HG03175 (cell line): ENCODE measurements around the gene CDC25C.

ENCODE experiments used
- ATAC-seq: cut with Tn5 transposase; IDR thresholded peaks from one replicate; pipeline ENCODE4 v1.9.1; 2021; ENCODE audit warnings: mild to moderate bottlenecking, moderate library complexity; ENCODE audit not compliant: unreplicated experiment

The CDC25C gene

DNA sequence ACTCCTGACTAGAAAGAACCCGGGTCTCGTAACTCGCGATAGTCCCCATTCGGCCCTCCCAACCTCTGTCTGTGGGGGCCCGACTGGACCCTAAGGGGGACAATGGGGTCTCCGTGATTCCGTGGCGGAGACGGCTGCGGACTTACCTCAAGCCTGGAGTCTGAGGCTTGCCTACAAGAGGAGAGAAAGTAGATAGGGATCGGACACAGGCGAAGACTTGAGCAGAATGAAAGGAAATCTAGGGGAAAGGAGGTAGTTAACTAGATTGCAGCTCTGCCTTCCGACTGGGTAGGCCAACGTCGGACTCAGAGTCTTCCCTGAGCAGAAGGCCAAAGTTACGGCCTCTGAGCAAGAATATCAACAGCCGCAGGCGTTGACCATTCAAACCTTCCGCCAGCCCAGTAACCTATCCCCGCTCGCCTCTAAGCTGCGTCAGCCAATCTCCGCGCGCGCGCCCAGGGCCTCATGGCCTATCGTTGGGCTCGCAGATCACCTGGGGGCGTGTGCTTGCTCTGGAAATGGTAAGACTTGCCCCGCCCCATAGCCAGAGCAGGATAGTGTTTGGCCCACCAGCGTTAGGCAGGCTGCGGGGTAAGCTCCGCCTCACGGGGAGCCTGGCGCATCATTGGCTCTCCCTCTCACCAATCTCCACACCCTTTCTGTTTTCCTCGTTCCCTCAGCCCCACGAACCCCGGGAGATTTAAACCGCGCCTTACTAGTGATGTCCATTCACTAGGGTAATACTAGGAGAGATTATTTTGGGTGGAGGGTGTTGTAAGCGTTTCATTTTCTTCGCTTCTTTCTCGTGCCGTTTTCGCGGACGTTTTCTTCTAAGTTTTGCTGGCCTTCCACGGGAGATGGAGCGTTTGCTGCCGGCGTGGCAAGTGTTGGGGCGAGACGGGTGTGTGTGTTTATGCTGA lies at the start of gene CDC25C:
Gene CDC25C (minus strand): TSS at position 356 of the 920 bp plus-strand sequence. CDS start 624 bp downstream, outside the sequence.
- peak; percentile 99 for ATAC-seq

DNA sequence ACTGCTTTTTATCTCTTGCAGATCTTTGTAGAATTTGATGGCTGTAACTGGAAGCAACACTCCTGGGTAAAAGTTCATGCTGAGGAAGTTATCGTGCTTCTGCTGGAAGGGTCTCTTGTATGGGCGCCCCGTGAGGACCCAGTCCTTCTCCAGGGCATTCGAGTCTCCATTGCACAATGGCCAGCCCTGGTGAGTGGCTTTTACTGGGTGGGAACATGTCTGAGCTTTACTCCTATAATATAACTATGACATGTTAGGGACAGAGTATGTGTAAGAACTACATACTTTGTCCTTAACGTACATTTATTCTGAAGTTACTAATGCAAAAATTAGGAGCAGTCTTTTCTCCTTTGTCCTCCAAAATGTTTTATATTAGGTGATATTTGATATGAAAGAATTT lies 41.0 kb upstream of the CDC25C start:
- ATAC-seq, result no peak

DNA sequence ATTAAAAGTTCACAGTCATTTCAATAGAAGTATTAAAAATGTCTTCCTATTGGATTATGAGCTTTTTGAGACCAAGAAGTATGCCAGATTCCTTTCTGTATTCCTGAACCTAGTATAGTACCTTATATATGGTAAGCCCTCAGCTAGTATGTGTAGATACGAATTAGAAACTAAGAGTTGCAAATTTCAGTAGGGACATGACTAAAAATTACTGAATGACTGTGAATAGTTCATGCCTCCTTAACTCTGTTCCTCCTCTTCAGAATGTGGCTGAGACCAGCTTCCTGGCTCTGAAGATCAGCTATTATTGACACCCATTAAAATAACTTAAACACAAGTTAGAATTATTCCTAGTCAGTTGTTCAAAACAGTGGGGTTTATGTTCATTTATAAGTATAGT lies 40.6 kb upstream of the CDC25C start:
- ATAC-seq, result no peak

DNA sequence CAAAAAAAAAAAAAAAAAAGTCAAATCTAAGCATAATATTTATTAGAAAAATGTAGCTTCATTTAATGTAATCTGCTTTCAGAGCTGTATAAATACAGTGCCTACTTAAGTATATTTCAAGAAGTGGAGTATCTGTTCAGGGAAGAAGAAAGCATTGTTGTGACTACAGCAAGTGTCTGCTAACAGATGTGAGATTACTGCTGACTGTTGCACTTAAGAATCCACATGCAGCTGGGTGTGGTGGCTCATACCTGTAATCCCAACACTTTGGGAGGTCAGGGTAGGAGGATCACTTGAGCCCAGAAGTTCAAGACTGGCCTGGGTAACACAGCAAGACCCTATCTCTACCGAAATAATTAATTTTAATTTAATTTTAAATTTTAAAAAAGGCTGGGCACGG lies 39.9 kb upstream of the CDC25C start:
- no peak for ATAC-seq

DNA sequence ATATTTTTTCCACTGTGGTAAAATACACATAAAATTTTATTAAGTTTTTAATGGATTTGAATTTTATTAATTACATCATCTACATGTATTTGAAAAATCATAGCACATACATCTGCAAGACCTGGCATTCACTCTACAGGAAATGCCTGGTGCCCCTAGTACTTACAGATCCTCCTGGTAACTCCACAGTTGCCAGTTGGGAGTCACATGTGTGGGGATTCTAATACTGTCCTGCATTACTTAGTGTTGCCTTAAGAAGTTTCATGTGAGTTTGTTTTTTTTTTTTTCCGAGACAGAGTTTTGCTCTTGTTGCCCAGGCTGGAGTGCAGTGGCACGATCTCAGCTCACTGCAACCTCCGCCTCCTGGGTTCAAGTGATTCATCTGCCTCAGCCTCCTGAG lies 38.9 kb upstream of the CDC25C start:
- no peak for ATAC-seq

DNA sequence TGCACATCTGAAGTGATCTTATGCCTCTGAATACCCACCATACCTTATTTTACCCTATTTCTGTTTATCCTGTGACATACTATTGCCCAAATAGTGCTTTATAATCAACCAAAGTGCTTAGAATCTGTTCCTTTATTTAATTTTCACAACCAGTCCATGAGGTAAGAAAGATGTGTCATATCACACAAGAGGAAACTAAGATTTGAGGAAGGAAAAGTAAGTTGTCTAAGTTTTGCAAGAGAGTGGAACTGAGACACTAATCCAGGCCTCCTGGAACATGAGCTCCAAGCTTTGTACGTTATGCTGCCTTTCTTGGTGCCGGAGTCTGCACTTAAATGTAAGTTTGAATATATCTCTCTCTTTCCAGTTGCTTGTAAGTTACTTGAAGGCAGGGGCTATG lies 38.1 kb upstream of the CDC25C start:
- no peak for ATAC-seq

DNA sequence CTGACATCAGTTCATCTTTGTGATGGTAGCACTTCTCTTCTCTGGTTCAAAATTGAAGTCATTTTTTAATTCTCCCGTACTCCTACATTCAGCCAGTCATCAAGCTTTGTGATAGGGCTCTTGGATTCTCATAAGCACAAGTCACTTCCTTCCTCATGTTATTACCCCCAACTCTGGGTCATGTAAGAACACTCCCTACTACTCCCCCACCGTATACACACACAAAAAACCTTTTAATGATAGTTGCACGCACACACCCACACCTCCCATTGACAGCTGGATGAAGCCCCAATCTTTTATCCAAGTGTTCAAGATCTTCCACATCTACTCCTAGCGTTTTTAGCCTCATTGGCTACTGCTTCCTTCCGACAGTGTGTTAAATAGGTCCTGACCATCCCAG lies 37.7 kb upstream of the CDC25C start:
- no peak for ATAC-seq

DNA sequence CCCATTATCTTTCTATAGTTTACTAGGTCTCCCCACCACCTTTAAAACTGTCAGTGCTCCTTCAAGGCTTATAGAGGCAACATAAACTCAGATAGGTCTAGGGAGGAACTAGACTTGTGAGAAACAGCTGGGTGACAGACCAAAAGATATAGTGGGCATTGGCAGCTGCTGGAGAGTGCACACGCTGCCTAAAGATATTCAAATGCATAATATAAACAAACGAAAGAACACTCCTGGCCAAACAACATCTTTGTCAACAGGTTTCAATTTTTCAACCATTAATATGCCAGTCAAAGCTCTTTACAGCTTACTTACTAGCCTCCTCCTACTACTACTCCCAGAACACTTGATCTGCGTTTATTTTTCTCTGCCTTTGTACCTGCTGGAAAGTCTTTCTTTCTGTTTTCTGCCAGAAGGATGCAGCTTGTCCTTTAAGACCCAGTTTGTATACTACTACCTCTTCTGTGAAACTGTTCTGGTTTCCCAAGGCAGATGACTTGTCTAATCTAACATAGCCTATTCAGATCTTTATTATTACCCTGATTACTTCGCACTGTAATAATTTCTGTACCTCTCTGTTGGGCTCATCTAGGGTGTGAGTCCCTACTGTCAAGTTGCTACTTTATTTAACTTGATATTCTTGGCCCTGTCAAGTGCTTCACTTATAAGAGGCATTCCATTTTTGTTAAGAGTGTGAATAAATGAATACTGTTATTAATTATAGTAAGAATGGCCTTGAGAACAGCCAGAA lies 35.2 kb upstream of the CDC25C start:
- no peak for ATAC-seq

DNA sequence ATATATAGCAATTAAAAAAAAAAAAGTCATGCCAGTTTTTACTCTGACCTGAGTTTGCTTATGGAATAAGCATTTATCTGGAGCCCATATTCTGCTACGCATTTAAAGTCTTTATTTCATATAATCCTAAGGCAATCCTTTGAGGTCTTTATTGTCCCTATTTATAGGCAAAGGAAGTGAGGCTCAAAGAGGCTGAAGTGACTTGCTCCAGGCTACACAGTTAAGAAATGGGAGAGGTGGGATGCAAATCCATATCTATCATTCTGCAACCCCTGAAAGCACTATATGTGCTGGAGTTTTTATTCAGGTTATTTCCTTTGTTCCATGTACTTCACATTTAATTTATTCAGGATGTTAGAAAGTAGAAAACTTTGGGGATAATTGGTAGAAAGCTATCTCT lies 33.0 kb upstream of the CDC25C start:
- no peak for ATAC-seq

DNA sequence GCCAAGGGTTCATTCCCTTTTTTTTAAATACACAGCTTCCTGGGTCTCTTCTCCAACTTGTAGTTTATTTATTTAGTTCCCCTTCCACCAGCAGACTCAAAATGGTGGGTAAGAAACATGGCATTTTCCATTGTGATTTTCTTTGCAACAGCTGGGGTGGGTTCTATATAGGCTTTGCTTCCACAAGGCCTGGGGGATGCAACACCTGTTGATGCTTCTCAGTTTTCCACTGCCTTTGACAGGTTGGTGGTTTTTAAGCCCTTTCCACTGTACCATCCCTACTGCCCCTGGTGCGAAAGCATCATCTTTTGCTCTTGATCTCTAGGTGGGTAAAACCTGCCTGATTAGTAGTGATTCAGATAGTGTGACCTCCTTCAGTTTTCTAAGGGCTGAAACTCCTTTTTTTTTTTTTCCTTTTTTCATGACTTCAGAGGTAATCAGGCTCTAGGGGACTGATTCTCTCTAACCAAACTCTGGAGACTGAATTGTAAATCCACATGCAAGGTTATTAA lies 29.4 kb upstream of the CDC25C start:
- ATAC-seq, result no peak

DNA sequence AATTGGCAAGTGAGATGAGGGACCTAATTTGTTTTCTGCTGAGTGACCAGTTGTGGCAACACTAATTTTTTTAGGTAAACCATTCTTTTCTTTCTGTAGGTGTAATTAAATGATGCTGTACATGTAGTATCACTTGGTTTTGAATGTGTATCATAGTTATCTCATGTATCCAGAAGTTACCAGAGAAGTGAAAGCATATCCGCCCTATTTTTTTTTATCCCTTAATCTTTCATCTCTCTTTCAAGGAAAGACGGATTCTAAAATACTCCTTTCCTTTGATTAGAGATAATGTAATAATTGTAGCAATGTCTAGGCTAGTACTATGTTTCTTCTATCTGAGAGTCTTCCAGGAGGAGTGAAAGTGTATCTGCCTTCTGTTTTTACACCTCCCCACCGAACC lies 28.0 kb upstream of the CDC25C start:
- no peak for ATAC-seq

DNA sequence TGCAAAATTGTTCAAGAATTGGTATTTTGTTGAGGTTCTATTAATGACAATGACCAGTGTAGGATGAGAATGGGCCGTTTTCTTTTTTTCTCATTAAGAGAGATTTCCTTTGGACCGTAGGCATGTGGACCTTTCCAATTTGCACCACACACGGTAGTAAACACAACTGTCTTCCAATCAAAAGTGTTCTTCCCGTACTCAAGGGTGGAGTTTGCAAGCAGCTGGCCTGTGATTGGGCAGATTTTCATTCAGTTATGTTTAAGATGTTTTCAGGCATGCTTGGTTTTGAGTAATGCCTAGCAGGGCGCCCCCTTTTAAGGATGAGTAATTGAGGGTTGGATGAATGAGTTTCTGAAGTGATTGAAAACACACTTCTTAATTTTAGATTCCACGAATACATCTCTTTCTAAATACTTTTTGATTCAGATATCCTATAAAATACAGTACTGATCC lies 23.3 kb upstream of the CDC25C start:
- ATAC-seq, result peak; percentile 25

DNA sequence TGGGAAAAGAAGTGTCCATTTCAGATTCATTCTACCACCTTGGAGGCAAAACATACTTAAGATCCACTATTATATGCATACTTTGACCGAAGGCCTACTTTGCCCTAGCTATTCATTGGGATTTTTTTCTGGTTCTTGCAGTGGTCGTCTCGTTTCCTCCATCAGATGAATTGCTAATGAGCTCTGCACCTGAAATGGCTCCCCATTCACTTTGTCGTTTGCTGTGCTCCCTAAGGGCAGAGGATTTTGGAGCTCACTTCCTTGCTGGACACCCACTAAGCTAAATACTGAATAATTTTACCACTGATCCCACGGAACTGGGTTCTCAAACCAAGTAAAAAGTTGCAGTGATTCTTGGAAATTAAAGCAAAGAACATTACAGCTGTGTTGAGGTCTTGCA lies 22.8 kb upstream of the CDC25C start:
- ATAC-seq, result no peak

DNA sequence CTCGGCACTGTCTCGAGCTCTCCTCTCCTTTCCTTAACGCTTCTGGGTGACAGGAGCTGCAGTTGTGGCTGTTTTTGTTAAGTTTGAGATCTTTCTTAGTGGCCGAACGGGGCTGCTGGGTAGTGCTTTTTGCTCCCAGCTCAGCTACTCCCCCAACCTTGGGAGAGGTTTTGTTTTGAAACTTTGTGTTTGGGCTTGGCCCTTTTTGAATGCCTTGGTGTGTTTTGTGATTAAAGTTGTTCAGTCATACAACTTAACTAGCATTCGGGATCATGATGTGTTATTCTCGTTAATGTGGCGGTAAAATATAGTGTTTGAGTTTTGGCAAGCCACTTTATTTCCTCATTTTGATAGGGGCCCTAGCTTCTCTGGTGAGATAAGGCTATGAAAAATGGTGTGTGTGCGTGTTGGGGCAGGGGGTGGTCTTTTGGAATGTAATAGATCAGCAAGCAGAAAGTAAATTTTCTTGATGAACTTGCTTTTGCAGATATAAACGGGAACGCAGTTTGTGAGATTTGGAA lies 22.0 kb upstream of the CDC25C start:
- no peak for ATAC-seq

DNA sequence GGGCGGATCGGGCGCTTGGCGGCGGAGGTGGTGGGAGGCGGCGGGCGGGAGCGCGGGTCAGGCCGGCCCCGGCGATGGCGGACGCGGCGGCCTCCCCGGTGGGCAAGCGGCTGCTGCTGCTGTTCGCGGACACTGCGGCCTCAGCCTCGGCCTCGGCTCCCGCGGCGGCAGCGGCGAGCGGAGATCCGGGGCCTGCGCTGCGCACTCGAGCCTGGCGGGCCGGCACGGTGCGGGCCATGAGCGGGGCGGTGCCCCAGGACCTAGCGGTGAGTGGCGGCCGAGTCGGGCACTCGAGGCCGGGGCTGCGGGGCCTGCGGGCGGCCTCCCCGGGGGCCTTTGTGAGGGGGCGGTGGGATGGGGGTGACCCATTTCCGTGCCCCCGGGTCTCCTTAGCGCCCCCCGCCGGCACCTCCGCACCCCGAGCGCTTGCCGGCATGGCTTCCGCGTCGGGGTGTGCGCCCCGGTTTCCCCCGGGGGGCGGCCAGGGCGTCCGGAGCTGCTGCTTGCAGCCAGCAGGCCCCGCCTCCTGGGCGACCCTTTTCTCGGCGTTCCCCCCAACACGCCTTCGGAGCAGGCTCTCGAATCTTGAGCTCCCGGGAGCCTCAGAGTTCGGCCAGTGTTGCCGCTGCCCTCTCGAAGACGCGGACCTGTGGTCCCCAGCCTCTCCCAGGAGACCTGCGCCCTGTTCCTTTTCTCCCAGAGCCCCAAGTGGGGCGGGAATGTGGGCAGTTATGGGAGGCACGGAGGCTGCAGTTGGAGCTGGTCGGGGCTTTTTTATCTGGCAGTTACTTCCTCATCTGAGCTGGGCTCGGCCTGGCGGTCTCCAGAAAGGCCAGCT lies 21.3 kb upstream of the CDC25C start:
- peak; percentile 45 for ATAC-seq

DNA sequence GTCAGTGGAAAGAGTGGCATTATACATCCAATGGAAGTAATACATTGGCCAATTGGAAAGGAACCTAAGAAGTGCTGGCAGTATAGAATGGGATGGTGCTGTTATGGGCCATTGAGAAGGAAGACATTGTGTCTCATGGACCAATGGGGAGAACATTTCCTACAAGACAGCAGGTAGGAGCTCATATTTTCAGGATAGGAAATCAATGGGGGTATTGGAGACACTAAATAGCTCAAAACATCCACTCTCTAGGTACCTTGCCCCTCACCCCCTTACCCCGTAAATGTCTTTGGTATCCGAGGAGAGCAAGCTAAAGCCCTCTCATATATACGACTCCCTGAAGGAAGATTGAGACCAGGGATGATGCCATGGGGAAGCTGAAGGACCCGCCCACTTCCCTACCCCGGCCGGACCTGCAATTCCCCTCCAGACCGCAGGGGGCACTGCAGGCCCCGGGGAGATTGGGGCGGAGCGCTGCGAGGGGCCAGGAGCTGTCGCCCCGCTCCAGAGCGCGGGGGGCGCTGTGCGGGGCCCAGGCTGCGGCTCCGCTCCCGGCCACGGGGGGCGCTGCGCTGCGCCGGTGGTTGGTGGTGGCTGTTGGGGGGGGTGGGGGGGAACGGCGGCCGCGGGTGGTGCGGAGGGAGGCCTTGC lies 20.6 kb upstream of the CDC25C start, which contains the start of gene KDM3B:
Gene KDM3B (plus strand): TSS at position 615 of the 651 bp plus-strand sequence. CDS start 111 bp downstream, outside the sequence.
- peak; percentile 68 for ATAC-seq

DNA sequence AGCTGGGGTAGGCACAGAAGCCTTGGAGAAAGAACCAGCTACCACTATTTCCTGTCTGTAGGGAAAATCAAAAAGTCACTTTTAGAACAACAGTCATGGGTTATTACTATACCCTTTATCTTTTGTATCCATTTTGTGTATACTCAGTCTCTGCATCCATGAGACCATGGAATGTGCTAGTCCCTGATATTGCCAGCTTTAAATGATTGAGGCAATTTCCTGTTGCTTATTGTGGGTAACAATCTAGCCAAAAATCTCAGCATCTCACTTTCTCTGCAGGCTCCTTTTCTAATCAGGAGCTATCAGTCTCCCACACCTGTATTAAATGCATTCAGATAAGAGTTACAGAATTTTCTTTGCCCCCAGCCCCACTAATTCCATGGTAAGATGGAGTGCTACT lies 19.9 kb upstream of the CDC25C start:
- no peak for ATAC-seq

DNA sequence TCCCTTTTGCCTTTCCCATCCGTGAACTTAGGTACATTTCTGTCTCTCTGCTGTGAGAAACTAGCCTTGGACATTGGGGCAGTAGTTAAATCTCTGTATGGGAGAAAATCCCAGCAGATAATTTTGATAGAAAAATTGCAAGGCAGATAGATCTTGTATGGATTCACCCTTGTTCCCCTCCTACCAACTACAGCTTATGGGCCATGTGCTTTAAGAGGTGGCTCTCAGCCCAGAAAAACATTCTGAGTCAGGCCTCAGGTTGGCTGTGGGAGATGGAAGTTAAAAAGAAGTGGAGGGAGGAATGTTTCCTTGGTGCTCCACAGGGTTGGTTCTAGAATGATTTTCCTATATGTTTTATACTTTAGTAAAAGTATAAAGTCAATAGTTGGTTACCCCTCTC lies 19.5 kb upstream of the CDC25C start:
- ATAC-seq, result no peak

DNA sequence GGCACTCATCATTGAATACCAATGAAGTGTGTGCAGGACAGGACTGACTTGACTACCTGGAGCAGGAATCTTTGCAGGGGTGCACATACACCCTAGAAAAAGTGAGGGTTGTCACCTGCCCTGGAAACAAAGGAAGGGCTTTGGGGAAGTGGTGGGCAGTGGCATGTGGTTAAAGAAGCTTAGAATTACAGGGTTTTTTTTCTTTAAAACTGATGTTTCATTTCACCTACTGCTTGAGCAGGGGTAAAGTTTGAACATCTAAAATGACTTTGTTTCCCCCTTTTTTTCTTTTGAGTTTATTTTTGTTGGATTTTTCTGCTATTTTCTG lies 18.9 kb upstream of the CDC25C start:
- no peak for ATAC-seq
